ENCODE results near the gene ACOX1. TPM values are rescaled to one million over a fixed set of nuclear protein-coding genes. Genes with fewer than 3 reads are reported as not detected.

The ACOX1 gene
- total and polyA plus RNA-seq, 2 of the 13 experiments (the other 11 are each of a cell fraction or from before 2014, with no cell fraction given), result 86.4 to 120 TPM

GRCh38 chr17:75978938-75979704 lies at the start of gene ACOX1, which contains the start of gene TEN1 (continued):
- TF ChIP-seq REST (IDR thresholded peaks at IDR 0.05; ENCODE audit: borderline replicate concordance in 1 of 2, low read depth in 1 of 2, low read length in 2 of 2) (peak in 1 of 2 experiments; percentile 51; a peak in 1 of 4 replicates), MYPOP (CRISPR knock-in tag; IDR thresholded peaks at IDR 0.05) (peak; percentile 66), THAP9 (CRISPR knock-in tag; IDR thresholded peaks at IDR 0.05; ENCODE audit: borderline replicate concordance) (peak; percentile 53; the same call in 1 of the 2 replicates), TSC22D2 (CRISPR knock-in tag; IDR thresholded peaks at IDR 0.05; ENCODE audit: borderline replicate concordance) (peak; percentile 83; the same call in 1 of the 2 replicates), HNF4G (IDR thresholded peaks at IDR 0.05; ENCODE audit: borderline replicate concordance, low read depth, low read length) (peak; percentile 38; the same call in 1 of the 2 replicates), HNF4G (CRISPR knock-in tag; IDR thresholded peaks at IDR 0.05; ENCODE audit: borderline replicate concordance, low read depth) (no peak), ZNF264 (CRISPR knock-in tag; IDR thresholded peaks at IDR 0.05) (peak; percentile 43), ZNF260 (CRISPR knock-in tag; IDR thresholded peaks at IDR 0.05; ENCODE audit: borderline replicate concordance, low read depth) (no peak), SPEN (CRISPR knock-in tag; IDR thresholded peaks at IDR 0.05; ENCODE audit: low read depth) (peak; percentile 89), TARDBP (CRISPR knock-in tag; IDR thresholded peaks at IDR 0.05) (peak; percentile 56), CCAR2 (optimal IDR thresholded peaks at IDR 0.05; ENCODE audit: low read depth, low read length) (no peak)
- TF ChIP-seq, protein P1, sequence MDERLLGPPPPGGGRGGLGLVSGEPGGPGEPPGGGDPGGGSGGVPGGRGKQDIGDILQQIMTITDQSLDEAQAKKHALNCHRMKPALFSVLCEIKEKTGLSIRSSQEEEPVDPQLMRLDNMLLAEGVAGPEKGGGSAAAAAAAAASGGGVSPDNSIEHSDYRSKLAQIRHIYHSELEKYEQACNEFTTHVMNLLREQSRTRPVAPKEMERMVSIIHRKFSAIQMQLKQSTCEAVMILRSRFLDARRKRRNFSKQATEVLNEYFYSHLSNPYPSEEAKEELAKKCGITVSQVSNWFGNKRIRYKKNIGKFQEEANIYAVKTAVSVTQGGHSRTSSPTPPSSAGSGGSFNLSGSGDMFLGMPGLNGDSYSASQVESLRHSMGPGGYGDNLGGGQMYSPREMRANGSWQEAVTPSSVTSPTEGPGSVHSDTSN (CRISPR knock-in tag; IDR thresholded peaks at IDR 0.05), result peak; percentile 91
- TF ChIP-seq, protein P2, sequence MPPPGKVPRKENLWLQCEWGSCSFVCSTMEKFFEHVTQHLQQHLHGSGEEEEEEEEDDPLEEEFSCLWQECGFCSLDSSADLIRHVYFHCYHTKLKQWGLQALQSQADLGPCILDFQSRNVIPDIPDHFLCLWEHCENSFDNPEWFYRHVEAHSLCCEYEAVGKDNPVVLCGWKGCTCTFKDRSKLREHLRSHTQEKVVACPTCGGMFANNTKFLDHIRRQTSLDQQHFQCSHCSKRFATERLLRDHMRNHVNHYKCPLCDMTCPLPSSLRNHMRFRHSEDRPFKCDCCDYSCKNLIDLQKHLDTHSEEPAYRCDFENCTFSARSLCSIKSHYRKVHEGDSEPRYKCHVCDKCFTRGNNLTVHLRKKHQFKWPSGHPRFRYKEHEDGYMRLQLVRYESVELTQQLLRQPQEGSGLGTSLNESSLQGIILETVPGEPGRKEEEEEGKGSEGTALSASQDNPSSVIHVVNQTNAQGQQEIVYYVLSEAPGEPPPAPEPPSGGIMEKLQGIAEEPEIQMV (CRISPR knock-in tag; IDR thresholded peaks at IDR 0.05; ENCODE audit: low read depth), result peak; percentile 34; the same call in 1 of the 2 replicates
- TF ChIP-seq, protein P3, sequence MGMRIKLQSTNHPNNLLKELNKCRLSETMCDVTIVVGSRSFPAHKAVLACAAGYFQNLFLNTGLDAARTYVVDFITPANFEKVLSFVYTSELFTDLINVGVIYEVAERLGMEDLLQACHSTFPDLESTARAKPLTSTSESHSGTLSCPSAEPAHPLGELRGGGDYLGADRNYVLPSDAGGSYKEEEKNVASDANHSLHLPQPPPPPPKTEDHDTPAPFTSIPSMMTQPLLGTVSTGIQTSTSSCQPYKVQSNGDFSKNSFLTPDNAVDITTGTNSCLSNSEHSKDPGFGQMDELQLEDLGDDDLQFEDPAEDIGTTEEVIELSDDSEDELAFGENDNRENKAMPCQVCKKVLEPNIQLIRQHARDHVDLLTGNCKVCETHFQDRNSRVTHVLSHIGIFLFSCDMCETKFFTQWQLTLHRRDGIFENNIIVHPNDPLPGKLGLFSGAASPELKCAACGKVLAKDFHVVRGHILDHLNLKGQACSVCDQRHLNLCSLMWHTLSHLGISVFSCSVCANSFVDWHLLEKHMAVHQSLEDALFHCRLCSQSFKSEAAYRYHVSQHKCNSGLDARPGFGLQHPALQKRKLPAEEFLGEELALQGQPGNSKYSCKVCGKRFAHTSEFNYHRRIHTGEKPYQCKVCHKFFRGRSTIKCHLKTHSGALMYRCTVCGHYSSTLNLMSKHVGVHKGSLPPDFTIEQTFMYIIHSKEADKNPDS (CRISPR knock-in tag; IDR thresholded peaks at IDR 0.05), result peak; percentile 83; the same call in 1 of the 2 replicates
